H1 (cell line): ENCODE results near the gene GABRP. TPM values are rescaled to one million over a fixed set of nuclear protein-coding genes. Genes with fewer than 3 reads are reported as not detected.

Experiments
- CTCF ChIA-PET: fragments of 300-600 bp; sonication (Branson Sonifier 250); formaldehyde crosslinking; loops from one replicate; lab custom pipeline; 2021; ENCODE audit not compliant: partially characterized antibody; lab: Charles Lee
- POLR2A ChIA-PET: fragments of 300-600 bp; sonication (Branson Sonifier 250); formaldehyde crosslinking; loops from one replicate; lab custom pipeline; 2021; ENCODE audit warnings: inconsistent platforms; ENCODE audit not compliant: partially characterized antibody; lab: Charles Lee
- DNase-seq, 2 experiments: peaks; one replicate each; pipeline versions ENCODE4 v3.0.0 to v3.0.0-alpha.2; 2010 to 2022; ENCODE audit warnings: low spot score in 2 of 2, low read depth in 1 of 2, mixed read lengths in 1 of 2
- FAIRE-seq: peaks from 2 replicates; lab custom pipeline; 2011; peaks lifted over from hg19 to GRCh38; lab: Jason Lieb, UNC
- H2AFZ ChIP-seq: 2 replicates; pipeline ENCODE4 v1.8.1; 2012; ENCODE audit warnings: low read length, inconsistent platforms
- H2AK5ac ChIP-seq: 2 replicates; pipeline ENCODE4 v1.6.1; 2013; ENCODE audit warnings: low read depth, low read length
- H2BK120ac ChIP-seq: replicated peaks from 2 replicates; pipeline ENCODE3; 2013; ENCODE audit warnings: low read depth, low read length, inconsistent platforms
- H2BK12ac ChIP-seq: 2 replicates; pipeline ENCODE4 v1.6.1; 2013; ENCODE audit warnings: low read depth, low read length
- H2BK15ac ChIP-seq: 2 replicates; pipeline ENCODE4 v1.6.1; 2013; ENCODE audit warnings: low read length
- H2BK20ac ChIP-seq: 2 replicates; pipeline ENCODE4 v1.6.1; 2013; ENCODE audit warnings: low read length
- H2BK5ac ChIP-seq: 2 replicates; pipeline ENCODE4 v1.6.1; 2013; ENCODE audit warnings: low read depth, low read length
- H3K14ac ChIP-seq: 2 replicates; pipeline ENCODE4 v1.6.1; 2013; ENCODE audit warnings: inconsistent platforms; ENCODE audit not compliant: insufficient read length
- H3K18ac ChIP-seq: 2 replicates; pipeline ENCODE4 v1.6.1; 2013; ENCODE audit warnings: low read length; ENCODE audit errors: extremely low read depth
- H3K23ac ChIP-seq: 2 replicates; pipeline ENCODE4 v1.6.1; 2013; ENCODE audit warnings: inconsistent platforms; ENCODE audit not compliant: insufficient read length
- H3K23me2 ChIP-seq: 2 replicates; pipeline ENCODE4 v1.6.1; 2013; ENCODE audit warnings: low read depth, low read length
- H3K27ac ChIP-seq: 2 replicates; pipeline ENCODE4 v1.6.1; 2011; ENCODE audit warnings: low read depth, low read length, inconsistent platforms
- H3K27me3 ChIP-seq, 4 experiments: replicated peaks in 1 of 4; 1 replicate in 1 of 4; 2 replicates in 3 of 4; pipeline versions ENCODE4 v1.6.1 to v1.8.1; 2011 to 2013; ENCODE audit warnings: low read length in 3 of 4, mild to moderate bottlenecking in 3 of 4, inconsistent platforms in 2 of 4, mixed read lengths in 2 of 4, moderate library complexity in 1 of 4; ENCODE audit not compliant: control insufficient read depth in 3 of 4, insufficient read depth in 3 of 4; ENCODE audit errors: extremely low read depth in 1 of 4
- H3K36me3 ChIP-seq, 4 experiments: 2 replicates each; pipeline versions ENCODE4 v1.6.1 to v1.8.1; 2011 to 2013; ENCODE audit warnings: mild to moderate bottlenecking in 4 of 4, low read length in 3 of 4, moderate library complexity in 2 of 4, control low read depth in 1 of 4, inconsistent platforms in 1 of 4; ENCODE audit not compliant: insufficient read depth in 4 of 4, control insufficient read depth in 2 of 4
- H3K4ac ChIP-seq: replicated peaks from 2 replicates; pipeline ENCODE3; 2013; ENCODE audit warnings: low read length, low read depth, mixed read lengths, inconsistent platforms; ENCODE audit not compliant: insufficient read length
- H3K4me1 ChIP-seq, 4 experiments: replicated peaks in 1 of 4; 1 replicate in 1 of 4; 2 replicates in 3 of 4; pipeline versions ENCODE4 v1.6.1 to v1.8.1; 2011 to 2013; ENCODE audit warnings: low read length in 3 of 4, inconsistent platforms in 2 of 4, mixed read lengths in 1 of 4; ENCODE audit not compliant: insufficient read depth in 4 of 4, control insufficient read depth in 3 of 4
- H3K4me2 ChIP-seq, 2 experiments: 2 replicates each; pipeline versions ENCODE4 v1.6.1 to v1.8.1; 2011 to 2013; ENCODE audit warnings: low read depth in 2 of 2, low read length in 2 of 2, control low read depth in 1 of 2, inconsistent platforms in 1 of 2, mild to moderate bottlenecking in 1 of 2; ENCODE audit not compliant: insufficient read depth in 1 of 2
- H3K4me3 ChIP-seq, 4 experiments: fragments of 200-600, 300-600 bp in 1 of 4; sonication (generic), shearing (Covaris generic), sonication (Bioruptor Twin) in 1 of 4; 2 replicates each; pipeline versions ENCODE4 v1.5.1 to v1.8.1; 2011 to 2016; ENCODE audit warnings: low read length in 4 of 4, low read depth in 3 of 4, control low read depth in 2 of 4, inconsistent platforms in 2 of 4, mild to moderate bottlenecking in 2 of 4, mixed read lengths in 1 of 4, moderate library complexity in 1 of 4; ENCODE audit not compliant: insufficient read depth in 2 of 4; ENCODE audit errors: extremely low read depth in 1 of 4
- H3K56ac ChIP-seq: replicated peaks from 2 replicates; pipeline ENCODE3; 2013; ENCODE audit warnings: low read depth, mild to moderate bottlenecking, mixed read lengths, low read length, inconsistent platforms; ENCODE audit not compliant: insufficient read length
- H3K79me1 ChIP-seq: 2 replicates; pipeline ENCODE4 v1.6.1; 2013; ENCODE audit warnings: low read depth, low read length, control low read depth
- H3K79me2 ChIP-seq, 2 experiments: 2 replicates each; pipeline versions ENCODE4 v1.6.1 to v1.8.1; 2012 to 2013; ENCODE audit warnings: low read length in 2 of 2, mild to moderate bottlenecking in 2 of 2, inconsistent platforms in 1 of 2; ENCODE audit not compliant: insufficient read depth in 2 of 2, control insufficient read depth in 1 of 2
- H3K9ac ChIP-seq, 4 experiments: replicated peaks in 1 of 4; 1 replicate in 1 of 4; 2 replicates in 3 of 4; pipeline versions ENCODE4 v1.6.1 to v1.8.1; 2011 to 2013; ENCODE audit warnings: low read depth in 3 of 4, low read length in 3 of 4, control low read depth in 2 of 4, mild to moderate bottlenecking in 2 of 4, moderate library complexity in 2 of 4, inconsistent platforms in 1 of 4; ENCODE audit errors: extremely low read depth in 1 of 4
- H3K9me3 ChIP-seq, 2 experiments: 2 replicates each; pipeline versions ENCODE4 v1.6.1 to v1.8.1; 2012 to 2013; ENCODE audit warnings: mild to moderate bottlenecking in 2 of 2, moderate library complexity in 2 of 2, control low read depth in 1 of 2, inconsistent platforms in 1 of 2, low read depth in 1 of 2, low read length in 1 of 2, mixed read lengths in 1 of 2; ENCODE audit not compliant: insufficient read depth in 2 of 2
- H4K20me1 ChIP-seq, 2 experiments: replicated peaks in 1 of 2; 2 replicates each; pipeline versions ENCODE3 to v1.8.1; 2011 to 2013; ENCODE audit warnings: inconsistent platforms in 2 of 2, low read length in 2 of 2, mild to moderate bottlenecking in 1 of 2; ENCODE audit not compliant: insufficient read depth in 2 of 2, control insufficient read depth in 1 of 2
- H4K5ac ChIP-seq: 2 replicates; pipeline ENCODE4 v1.6.1; 2013; ENCODE audit warnings: low read length, low read depth, mixed read lengths, inconsistent platforms; ENCODE audit not compliant: insufficient read length
- H4K8ac ChIP-seq: 2 replicates; pipeline ENCODE4 v1.8.0; 2013; ENCODE audit warnings: mild to moderate bottlenecking, moderate library complexity, low read length, inconsistent platforms; ENCODE audit not compliant: insufficient read depth; ENCODE audit errors: extremely low read depth
- H4K91ac ChIP-seq: replicated peaks from 2 replicates; pipeline ENCODE3; 2013; ENCODE audit warnings: low read length, mixed read lengths, inconsistent platforms; ENCODE audit not compliant: insufficient read length
- CBX8 ChIP-seq: fragments of 300-800, 300-1000 bp; sonication (generic); IDR thresholded peaks from 2 replicates; pipeline ENCODE4 v1.7.1; 2016; ENCODE audit warnings: low read depth, low read length, borderline replicate concordance
- CREB1 ChIP-seq: IDR thresholded peaks from 2 replicates; pipeline ENCODE4 v1.6.1; 2012; ENCODE audit warnings: inconsistent platforms
- CTBP2 ChIP-seq: IDR thresholded peaks from 2 replicates; pipeline ENCODE4 v1.7.0; 2011; ENCODE audit warnings: borderline replicate concordance, mild to moderate bottlenecking, moderate library complexity, mixed read lengths, low read length; ENCODE audit not compliant: insufficient read depth, insufficient read length
- CTCF ChIP-seq, 3 experiments: IDR thresholded peaks; 1 replicate in 2 of 3; 2 replicates in 1 of 3; pipeline versions ENCODE4 v1.5.1 to v1.6.1; 2011; ENCODE audit warnings: low read length in 3 of 3, mild to moderate bottlenecking in 3 of 3, inconsistent platforms in 2 of 3, low read depth in 1 of 3, moderate library complexity in 1 of 3; ENCODE audit not compliant: insufficient read depth in 1 of 3; ENCODE audit errors: control extremely low read depth in 1 of 3
- GTF2F1 ChIP-seq: IDR thresholded peaks from 2 replicates; pipeline ENCODE4 v1.6.1; 2012; ENCODE audit warnings: low read depth, low read length, improper control_type of control experiment, borderline replicate concordance
- JUN ChIP-seq: IDR thresholded peaks from 2 replicates; pipeline ENCODE4 v1.6.1; 2011; ENCODE audit warnings: low read depth, mild to moderate bottlenecking, improper control_type of control experiment, low read length
- NRF1 ChIP-seq: IDR thresholded peaks from 2 replicates; pipeline ENCODE4 v1.6.1; 2011; ENCODE audit warnings: mild to moderate bottlenecking, low read depth, low read length, improper control_type of control experiment
- RXRA ChIP-seq: IDR thresholded peaks from 2 replicates; pipeline ENCODE4 v1.6.1; 2011; ENCODE audit warnings: low read depth, mild to moderate bottlenecking, low read length, moderate library complexity; ENCODE audit not compliant: insufficient read depth
- SIN3A ChIP-seq, 2 experiments: IDR thresholded peaks in 1 of 2; conservative IDR thresholded peaks in 1 of 2; 2 replicates each; pipeline ENCODE4 v1.6.1; 2011 to 2012; ENCODE audit warnings: low read length in 2 of 2, improper control_type of control experiment in 1 of 2, low read depth in 1 of 2, mild to moderate bottlenecking in 1 of 2
- SP4 ChIP-seq: IDR thresholded peaks from 2 replicates; pipeline ENCODE4 v1.6.1; 2012; ENCODE audit warnings: low read length, inconsistent platforms
- SRF ChIP-seq: IDR thresholded peaks from 2 replicates; pipeline ENCODE4 v1.6.1; 2011; ENCODE audit warnings: mild to moderate bottlenecking, low read depth, low read length, moderate library complexity
- WGBS, 2 experiments: shearing (Covaris generic) in 1 of 2; methylation state at CpG; one replicate each; pipeline versions ENCODE4 v1.1.6 to v1.1.7; 2013 to 2015; ENCODE audit warnings: low lambda C conversion rate in 2 of 2, mixed read lengths in 2 of 2, inconsistent platforms in 1 of 2, low coverage in 1 of 2, missing lambda C conversion rate in 1 of 2; ENCODE audit not compliant: insufficient replicate concordance in 2 of 2, insufficient coverage in 1 of 2, insufficient read length in 1 of 2; ENCODE audit errors: extremely low coverage in 1 of 2, missing lambda C conversion rate in 1 of 2; 5-methylcytosine and 5-hydroxymethylcytosine counted together
- polyA plus RNA-seq, 7 experiments: library from polyadenylated mRNA; depleted of rRNA in 3 of 7; stranded (reverse) in 5 of 7; unstranded in 2 of 7; fragments of >200 nt in 5 of 7; fragments of 200-250 nt in 2 of 7; gene quantifications; 1 replicate in 5 of 7; 2 replicates in 1 of 7; 4 replicates in 1 of 7; pipeline versions ENCODE4 v1.2.1 to v1.2.3, GENCODE V29; 2011 to 2013; ENCODE audit warnings: missing spikeins in 2 of 7, mixed read lengths in 2 of 7
- total RNA-seq: library from RNA; stranded (reverse); fragmentation: NEBNext Ultra II Directional; extraction: Animal tissue kit (Norgen Biotek cat#: 25700); gene quantifications from 2 replicates; pipeline ENCODE4 v1.2.1, GENCODE V29; 2021

Gene GABRP
- total and polyA plus RNA-seq, 2 of the 8 experiments (the other 6 are each of a cell fraction or from before 2014, with no cell fraction given): 3.7 to 4.0 TPM

- H3K79me1 ChIP-seq: no peaks in the 10 kb centered on the region
- no peak overlapping the region for H4K8ac ChIP-seq
- WGBS, 2 experiments: 91% methylated on average over 2 of the region's 2 CpGs; no CpG with 5 or more reads in 1 of the 2 experiments
- FAIRE-seq: no peak
- no peaks in the 10 kb centered on the region for H3K9me3 ChIP-seq
- no peak overlapping the region; the same call in 1 of the 2 replicates for H2BK20ac ChIP-seq
- no peak overlapping the region for H2BK120ac ChIP-seq
- no peak overlapping the region for H3K27ac ChIP-seq
- H3K4ac ChIP-seq: no peak overlapping the region
- H3K4me2 ChIP-seq: no peak overlapping the region
- no peaks in the 10 kb centered on the region for H3K27me3 ChIP-seq
- H3K56ac ChIP-seq: no peak overlapping the region
- peaks cover 8 to 10% (median 9%) of the 10 kb centered on the region in 4 experiments for H3K4me1 ChIP-seq
- H4K5ac ChIP-seq: no peak overlapping the region
- CTCF ChIA-PET: interaction anchor here (1.9 to 3.4 kb wide), 2 partner anchors 13 to 34 kb away, joined by 8 to 21 read pairs; no protein-coding TSS in a partner anchor
- no peaks in the 10 kb centered on the region for H4K20me1 ChIP-seq
- H2BK15ac ChIP-seq: no peak overlapping the region
- H3K23ac ChIP-seq: no peak overlapping the region
- DNase-seq: no peak
- H3K4me3 ChIP-seq: no peak overlapping the region
- no peak overlapping the region for H3K14ac ChIP-seq
- no peak overlapping the region for H2BK5ac ChIP-seq
- 0 out of 8 replicates have a peak, but pooled peaks cover 0 to 4% (median 0%) of the 10 kb centered on the region in 4 experiments for H3K36me3 ChIP-seq
- no peaks in the 10 kb centered on the region for H3K79me2 ChIP-seq
- no peak overlapping the region for H2AFZ ChIP-seq
- POLR2A ChIA-PET: interaction anchor here (9.5 kb wide), 1 partner anchor 9 kb away, joined by 190 read pairs; no protein-coding TSS in a partner anchor
- H3K9ac ChIP-seq: no peak overlapping the region
- peaks cover 10% of the 10 kb centered on the region; the same call in 1 of the 2 replicates for H3K23me2 ChIP-seq
- H3K18ac ChIP-seq: no peak overlapping the region
- no peak overlapping the region for H4K91ac ChIP-seq
- no peak overlapping the region for H2AK5ac ChIP-seq
- H2BK12ac ChIP-seq: no peak overlapping the region
- no peak for TF ChIP-seq SIN3A (conservative IDR thresholded peaks at IDR 0.05 in 1 of 2, IDR thresholded peaks at IDR 0.05 in 1 of 2; ENCODE audit: low read depth in 1 of 2, low read length in 2 of 2)
- no peak for TF ChIP-seq CTBP2
- TF ChIP-seq CBX8: no peak
- TF ChIP-seq CTCF (IDR thresholded peaks at IDR 0.05; ENCODE audit: control extremely low read depth in 1 of 3, insufficient read depth in 1 of 3, low read depth in 1 of 3, low read length in 3 of 3): no peak
- no peak for TF ChIP-seq NRF1
- no peak for TF ChIP-seq GTF2F1
- no peak for TF ChIP-seq RXRA
- no peak for TF ChIP-seq SP4
- TF ChIP-seq SRF: no peak
- TF ChIP-seq JUN: no peak
- no peak for TF ChIP-seq CREB1
Measured at GRCh38 chr5:170757669-170758068, 25.9 kb upstream of the GABRP start.
